HG02973 (cell line): ENCODE results near the gene HCAR1.
A peak's percentile ranks its signal among the peaks of the same experiment; 100 is the strongest.
"Not testable (repeated sequence)": the region's sequence is repeated elsewhere in the genome, so short reads cannot be mapped to it uniquely, and the experiment has no call there.

Source experiments
- ATAC-seq: cut with Tn5 transposase; IDR thresholded peaks from one replicate; pipeline ENCODE4 v1.9.1; 2021; ENCODE audit warnings: moderate library complexity; ENCODE audit not compliant: unreplicated experiment

The HCAR1 gene, protein sequence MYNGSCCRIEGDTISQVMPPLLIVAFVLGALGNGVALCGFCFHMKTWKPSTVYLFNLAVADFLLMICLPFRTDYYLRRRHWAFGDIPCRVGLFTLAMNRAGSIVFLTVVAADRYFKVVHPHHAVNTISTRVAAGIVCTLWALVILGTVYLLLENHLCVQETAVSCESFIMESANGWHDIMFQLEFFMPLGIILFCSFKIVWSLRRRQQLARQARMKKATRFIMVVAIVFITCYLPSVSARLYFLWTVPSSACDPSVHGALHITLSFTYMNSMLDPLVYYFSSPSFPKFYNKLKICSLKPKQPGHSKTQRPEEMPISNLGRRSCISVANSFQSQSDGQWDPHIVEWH

DNA sequence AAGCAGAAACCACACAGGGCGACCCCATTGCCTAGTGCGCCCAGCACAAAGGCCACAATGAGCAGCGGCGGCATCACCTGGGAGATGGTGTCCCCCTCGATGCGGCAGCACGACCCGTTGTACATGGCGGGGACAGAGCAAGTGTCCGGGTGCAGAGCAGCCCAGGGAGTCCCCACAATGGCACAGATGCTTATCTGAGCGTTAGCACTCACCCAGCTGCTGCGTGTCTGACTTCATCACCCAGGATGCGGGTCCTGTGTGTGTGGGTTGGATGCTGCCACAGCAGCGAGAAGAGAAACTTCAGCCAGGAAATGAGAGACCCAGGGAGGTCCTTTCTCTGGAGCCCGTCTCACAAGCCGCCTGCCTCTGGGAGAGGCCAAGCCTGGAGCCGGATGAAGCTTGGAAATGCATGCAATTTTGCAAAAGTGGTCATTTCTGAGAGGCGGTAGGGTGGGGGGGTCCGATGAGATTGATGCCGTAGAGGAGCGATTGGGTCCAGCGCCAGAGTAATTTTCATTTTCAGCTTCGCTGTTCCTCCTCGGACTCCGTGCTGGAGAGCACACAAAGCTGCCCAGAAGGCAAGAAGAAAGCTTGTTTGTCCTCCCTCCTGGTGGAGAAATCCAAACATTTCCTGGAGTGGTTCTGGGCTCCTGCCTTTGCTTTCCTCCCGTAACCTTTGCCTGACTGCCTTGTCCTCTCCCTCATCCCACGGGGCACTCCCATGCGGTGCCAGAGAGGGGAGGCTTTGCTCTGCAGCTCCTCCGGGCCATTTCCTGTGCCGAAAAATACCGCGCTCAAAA lies at the start of gene HCAR1:
HCAR1 (minus strand) TSS at position 630 of the 800 bp plus-strand sequence; CDS start at position 125, 505 bp downstream.
- no peak for ATAC-seq

DNA sequence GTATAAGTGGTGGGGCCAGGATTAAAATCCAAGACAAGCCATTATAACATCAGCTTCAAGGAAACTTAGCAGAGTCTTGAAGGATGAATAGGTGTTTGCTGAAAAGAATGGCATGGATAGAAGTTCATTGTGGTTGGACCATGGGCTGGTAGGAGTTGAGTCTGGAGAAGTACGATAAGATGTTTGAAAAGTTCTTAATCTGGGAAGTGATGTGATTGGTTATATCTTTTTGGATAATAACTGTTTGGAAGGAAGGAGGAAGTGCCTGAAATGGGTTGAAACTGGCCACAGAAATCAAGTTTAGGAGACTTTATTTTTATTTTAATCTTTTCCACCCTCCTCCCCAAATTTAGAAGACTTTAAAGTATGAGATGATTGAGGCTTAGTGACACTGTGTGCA lies 26.9 kb upstream of the HCAR1 start:
- ATAC-seq, result no peak

DNA sequence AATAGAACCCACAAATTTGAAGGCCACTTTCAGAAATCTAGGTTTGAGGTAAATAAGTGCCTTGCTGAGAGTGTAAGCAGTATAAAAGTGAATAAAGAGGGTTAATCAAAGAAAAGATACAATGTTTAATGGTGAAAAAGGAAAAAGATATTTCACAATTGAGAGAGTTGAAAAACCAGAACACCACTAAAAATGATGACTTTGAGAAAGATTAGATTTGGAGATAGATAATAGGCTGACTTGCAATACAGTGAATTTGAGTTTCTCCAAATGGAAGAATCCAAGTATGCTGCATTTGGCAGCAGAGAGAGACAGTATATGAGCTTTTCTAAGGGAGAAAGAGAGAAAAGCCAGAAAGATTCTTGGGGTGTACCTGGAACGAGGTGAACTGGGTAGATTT lies 24.1 kb upstream of the HCAR1 start:
- ATAC-seq, result no peak

DNA sequence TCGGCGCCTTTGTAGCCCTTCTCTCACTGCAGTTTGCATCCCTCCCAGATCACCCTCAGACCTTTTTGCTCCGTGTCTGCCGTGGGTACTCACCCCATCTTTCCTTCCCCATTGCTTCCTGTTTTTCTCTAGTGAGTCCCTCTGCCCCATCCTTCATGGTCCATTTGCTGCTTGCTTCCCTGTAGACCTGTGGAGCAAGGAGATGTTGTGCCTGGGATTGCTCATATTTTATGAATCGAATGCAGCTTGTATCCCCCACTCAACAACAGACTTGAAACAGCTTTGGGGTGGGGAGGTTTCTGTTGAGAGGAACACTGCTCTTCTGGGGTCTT lies 22.6 kb upstream of the HCAR1 start:
- ATAC-seq, result no peak

DNA sequence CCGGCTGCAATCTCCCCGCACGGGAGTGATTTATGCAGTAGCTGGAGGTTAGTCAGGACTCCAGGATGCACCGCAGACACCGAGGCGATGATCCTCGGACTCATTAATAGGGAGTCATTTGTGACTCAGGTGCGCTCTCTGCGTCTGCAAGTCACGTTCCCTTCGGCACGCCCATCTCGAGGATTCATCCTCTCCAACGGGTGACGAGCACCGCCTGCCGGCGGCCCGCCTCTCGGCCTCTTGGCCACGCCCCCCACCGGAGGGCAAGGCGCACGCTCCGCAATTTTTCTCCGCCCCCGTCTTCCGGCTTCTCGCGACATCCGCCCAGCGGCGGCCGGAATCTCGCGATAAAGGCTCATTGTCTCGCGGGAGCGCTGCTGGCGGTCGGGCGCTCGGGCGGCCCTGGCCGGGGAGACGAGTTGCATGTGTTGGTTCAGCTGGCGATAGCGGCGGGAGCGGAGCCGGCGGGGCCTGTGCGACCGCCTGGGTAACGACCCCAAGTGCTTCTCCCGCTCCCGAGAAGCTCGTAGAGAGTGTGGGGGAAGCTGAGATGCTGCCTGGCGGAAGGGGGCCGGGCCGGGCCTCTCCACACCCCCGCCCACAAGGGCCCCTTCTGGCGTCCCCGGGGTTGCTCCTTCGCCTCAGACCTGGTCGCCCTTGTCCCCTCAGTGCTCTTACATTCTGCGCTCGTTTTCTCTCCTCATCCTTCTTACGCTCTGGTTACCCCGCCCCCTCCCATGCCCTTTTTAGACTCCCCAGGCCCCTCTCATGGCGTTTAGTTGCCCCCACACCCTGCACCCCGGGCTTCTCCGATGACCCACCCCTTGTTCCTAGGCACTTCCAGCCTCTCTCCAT lies 22.0 kb upstream of the HCAR1 start, which contains the start of gene DENR:
DENR (plus strand) TSS at position 361 of the 855 bp plus-strand sequence. CDS start 878 bp downstream, outside the sequence.
- ATAC-seq, result peak; percentile 92

DNA sequence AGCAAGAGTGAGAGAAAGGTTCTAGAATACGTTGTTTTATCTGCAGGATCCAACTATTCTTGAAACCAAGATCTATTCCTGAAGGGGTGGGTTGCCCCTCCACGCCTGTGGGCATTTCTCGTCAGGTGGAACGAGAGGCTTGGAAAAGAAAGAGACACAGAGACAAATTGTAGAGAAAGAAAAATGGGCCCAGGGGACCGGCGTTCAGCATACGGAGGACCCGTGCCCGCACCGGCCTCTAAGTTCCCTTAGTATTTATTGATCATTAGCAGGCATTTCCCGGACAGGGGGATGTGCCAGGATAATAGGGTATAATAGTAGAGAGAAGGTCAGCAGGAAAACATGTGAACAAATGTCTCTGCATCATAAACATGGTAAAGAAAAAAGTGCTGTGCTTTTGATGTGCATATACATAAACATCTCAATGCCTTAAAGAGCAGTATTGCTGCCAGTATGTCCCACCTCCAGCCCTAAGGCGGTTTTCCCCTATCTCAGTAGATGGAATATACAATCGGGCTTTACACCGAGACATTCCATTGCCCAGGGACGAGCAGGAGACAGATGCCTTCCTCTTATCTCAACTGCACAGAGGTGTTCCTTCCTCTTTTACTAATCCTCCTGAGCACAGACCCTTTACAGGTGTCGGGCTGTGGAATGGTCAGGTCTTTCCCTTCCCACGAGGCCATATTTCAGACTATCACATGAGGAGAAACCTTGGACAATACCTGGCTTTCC lies 20.3 kb upstream of the HCAR1 start:
- not testable (repeated sequence) for ATAC-seq

DNA sequence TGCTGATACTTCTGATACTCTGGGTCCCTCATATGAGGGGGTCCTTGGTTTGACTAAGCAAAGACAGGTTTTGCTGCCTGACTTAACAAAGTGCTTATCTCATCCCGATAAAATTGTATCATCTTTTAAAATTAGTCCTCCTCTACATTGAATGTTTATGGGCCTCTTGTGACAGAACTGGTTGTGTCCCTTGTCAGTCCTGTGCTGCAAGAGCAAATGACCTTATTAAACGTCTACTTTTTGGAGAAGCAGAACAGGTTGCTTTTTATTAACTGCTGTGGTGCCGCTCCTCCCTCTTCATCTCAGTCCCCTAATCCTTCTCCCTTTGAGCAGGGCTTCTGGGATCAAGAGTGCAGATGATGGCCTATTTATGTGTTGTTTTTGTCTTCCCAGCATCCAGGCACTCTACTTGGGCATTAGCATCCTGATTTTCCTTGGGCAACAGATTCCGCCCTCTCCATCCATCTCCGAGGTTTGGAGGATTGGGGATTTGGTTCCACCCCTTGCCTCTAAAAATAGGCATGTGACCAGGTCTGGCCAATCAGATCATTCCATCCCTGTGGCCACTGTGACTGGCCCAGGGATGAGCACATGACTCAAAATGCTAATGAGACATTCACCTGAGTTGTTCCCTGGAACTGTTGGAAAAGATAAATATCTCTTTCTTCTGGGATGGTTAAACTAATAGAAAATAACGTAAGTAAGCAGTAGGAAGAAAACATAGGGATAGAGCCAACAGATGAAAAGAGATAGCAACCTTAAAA lies 19.1 kb upstream of the HCAR1 start:
- ATAC-seq, result no peak

DNA sequence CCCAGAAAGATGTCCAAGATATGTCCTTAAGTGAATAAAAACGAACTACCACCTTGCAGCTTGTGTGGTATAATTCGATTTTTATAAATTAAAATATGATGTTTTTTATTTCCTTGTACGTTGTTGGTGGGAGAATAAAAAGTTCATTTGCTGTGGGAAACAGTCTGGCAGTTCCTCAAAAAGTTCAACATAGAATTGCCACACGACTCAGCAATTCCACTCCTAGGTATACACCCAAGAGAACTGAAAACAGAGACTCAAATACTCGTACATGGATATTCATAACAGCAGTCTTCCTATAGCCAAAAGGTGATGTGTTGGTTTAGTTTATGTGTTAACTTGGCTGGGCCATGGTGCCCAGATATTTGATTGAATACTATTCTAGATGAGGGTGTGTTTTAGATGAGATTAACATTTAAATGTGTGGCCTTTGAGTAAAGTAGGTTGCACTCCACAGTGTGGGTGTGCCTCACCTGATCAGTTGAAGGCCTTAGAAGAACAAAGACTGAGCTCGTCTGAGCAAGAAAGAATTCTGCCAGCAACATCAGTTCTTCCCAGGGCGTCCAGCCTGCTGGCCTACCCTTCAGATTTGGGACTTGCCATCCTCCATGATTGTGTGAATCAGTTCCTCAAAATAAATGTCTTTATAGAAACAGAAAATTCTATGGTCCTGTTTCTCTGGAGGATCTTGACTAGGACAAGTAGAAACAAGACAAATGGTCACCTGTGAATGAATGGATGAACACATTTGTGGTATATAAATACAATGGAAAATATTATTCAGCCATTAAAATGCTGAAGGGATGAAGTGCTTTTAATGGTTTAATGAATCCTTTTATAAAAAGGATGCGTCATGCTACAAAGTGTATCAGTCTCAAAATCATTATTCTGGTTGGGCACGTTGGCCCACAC lies 16.8 kb upstream of the HCAR1 start:
- no peak for ATAC-seq

DNA sequence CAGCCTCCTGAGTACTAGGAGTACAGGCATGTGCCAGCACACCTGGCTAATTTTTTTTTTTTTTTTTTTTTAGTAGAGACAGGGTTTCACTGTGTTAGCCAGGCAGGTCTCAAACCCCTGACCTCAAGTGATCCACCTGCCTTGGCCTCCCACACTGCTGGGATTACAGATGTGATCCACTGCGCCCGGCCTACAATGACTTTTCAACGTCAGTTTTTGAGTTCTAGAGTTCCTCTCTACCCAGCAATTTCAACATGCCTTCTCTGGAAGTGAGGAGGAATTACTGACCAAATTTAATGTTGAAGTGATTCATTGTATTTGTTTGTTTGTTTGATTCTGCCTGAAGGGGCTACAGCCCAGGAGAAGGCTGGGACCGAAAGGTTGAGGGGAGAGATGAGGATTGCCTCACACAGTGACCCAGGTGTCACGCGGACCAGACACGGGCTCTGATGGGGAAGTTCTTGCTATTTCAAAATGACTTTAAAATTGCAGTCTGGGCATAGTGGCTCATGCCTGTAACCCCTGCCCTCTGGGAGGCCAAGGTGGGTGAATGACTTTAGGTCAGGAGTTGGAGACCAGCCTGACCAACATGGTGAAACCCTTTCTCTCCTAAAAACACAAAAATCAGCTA lies 13.4 kb upstream of the HCAR1 start:
- no peak for ATAC-seq

DNA sequence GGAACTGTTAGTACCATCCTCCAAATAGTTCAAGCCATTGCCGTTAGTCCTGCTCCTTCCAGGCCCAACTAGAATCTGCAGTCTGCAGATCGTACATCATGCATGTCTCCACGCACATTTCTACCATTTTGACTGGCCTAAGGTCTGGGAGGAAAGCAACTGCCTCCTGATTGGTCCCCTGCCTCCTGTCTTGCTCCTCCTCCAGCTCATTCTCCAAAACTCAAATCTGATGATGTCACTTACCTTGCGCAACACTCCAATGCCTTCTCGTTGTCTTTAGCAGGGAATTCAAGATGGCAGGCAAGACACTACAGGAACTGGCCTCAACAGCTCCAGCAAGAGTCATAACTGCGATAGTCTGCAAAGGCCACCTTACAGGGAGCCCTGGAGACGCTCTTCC lies 9.7 kb upstream of the HCAR1 start:
- ATAC-seq, result no peak

DNA sequence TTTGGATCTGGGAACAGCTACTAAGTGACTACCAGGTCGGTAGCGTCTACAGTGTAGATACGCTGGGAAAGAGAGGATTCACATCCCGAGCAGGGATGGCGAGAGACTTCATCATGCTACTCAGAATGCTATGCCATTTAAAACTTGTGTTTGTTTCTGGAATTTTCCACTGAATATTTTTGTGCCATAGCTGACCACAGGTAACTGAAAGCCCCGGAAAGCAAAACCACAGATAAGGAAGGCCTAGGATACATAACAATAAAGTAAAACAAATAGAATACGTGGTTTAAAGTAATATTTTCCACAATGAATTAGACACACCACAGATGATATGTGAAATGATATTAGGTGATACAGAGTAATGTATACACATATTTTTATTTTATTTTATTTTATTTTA lies 7.9 kb upstream of the HCAR1 start:
- ATAC-seq, result no peak

DNA sequence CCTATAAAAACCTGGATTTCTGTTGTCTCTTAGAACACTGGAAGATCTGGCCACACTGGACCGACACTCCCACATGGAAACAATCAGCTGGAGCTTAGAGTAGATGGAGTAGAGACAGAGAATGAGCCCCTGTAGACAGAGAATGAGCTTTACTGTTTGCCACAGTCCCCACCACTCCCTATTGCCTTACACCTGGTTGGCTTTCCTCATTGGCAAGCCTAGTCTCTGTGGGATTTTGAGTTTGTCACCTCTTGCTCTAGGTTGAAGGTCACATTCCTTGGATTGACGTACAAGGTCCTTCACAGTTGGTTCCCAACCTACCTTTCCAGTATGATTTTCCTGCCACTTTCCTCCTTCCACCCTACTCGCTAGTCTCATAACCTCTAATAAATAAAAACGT lies 2.0 kb upstream of the HCAR1 start:
- ATAC-seq, result no peak

DNA sequence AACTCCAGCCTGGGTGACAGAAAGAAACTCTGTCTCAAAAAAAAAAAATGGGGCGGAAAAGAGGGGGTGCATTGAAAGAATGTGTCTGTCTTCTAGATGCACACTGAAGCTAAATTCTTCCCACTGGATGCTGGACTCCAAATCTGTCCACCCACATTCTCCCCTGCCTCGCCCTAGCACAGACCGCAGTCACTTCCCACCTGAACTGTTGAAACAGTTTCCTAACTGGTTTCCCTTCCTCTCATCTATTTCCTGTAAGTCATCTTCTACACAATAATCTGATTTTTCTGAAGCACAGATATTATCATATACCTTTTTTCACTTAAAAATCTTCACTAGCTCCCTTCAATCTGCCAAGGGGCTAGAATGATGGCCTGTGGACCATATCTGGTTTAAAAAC lies 1.5 kb upstream of the HCAR1 start:
- no peak for ATAC-seq

DNA sequence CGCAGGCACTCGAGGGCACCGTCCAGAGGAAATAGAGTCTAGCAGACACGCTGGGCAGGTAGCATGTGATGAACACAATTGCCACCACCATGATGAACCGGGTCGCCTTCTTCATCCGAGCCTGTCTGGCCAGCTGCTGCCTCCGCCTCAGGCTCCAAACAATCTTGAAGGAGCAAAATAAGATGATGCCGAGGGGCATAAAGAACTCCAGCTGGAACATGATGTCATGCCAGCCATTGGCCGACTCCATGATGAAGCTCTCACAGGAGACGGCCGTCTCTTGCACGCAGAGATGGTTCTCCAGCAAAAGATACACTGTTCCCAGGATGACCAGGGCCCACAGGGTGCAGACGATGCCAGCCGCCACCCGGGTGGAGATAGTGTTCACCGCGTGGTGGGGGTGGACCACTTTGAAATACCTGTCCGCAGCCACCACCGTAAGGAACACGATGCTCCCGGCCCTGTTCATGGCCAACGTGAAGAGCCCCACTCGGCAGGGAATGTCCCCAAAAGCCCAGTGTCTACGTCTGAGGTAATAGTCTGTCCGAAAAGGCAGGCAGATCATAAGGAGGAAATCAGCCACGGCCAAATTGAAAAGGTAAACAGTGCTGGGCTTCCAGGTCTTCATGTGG lies 945 bp downstream of the HCAR1 start:
- no peak for ATAC-seq

DNA sequence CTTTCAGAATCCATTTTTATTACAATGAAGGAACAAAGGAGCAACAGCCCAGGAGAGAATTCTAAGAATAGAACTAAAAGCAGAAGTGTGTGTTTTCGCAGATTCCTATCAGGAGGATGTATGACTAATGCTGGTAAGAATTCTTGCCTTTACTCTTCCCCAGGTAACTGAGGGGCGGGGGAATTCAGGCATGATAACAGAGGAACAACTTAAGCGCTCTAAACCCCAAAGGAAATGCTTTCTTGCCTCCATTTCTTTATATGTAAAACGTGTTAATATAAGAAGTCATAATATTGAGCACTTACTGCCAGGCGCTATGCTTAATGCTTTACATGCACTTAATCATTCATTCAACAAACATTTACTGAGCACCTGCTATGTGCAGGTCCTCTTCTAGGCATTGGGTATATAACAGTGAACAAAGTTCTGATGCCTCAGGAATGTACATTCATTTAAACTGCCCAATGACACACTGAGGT lies 4.5 kb downstream of the HCAR1 start:
- no peak for ATAC-seq

DNA sequence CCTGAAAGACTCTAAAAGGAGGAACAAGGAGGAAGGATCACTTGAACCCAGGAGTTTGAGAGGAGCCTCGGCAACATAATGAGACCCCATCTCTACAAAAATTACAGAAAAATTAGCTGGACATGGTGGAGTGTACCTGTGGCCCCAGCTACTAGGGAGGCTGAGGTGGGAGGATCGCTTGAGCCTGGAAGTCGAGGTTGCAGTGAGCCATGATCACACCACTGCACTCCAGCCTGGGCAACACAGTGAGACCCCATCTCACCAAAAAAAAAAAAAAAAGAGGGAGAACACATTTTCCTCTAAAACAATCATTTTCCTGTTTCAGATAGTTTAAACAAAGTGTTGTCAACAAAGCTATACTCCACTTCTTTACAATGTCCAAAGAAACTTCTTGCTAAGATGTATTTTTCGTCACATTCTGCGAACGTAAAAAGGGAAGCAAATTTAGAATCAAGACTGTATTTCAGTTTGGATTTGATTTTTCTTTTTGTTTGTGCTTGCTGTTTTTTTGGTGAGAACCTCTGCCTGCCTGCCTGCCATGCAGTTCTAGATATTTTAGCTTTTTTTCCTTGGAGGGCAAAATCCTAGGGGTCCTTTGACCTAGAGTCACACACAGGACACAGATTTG lies 5.1 kb downstream of the HCAR1 start:
- no peak for ATAC-seq

DNA sequence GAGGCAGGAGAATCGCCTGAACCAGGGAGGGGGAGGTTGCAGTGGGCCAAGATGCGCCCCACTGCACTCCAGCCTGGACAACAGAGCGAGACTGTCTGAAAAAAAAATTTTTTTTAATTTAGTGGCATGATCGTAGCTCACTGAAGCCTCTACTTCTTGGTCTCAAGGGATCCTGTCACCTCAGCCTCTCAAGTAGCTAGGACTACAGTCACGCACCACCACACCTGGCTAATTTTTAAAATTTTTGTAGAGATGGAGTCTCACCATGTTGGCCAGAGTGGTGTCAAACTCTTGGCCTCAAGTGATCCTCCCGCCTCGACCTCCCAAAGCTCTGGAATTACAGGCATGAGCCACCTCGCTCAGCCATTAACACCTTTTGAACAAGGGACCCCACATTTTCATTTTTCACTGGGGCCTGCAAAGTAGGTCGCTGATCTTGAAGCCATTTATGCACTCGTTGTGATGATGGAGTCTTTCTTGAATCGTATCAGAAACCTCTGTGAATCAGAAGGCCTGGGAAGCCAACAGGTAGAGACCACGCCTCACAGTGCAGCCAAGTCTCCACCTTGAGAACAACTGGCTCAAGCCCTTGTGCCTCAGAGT lies 5.9 kb downstream of the HCAR1 start:
- ATAC-seq, result no peak
